ENCODE measurements around the gene NECTIN1.

NECTIN1 gene

DNA sequence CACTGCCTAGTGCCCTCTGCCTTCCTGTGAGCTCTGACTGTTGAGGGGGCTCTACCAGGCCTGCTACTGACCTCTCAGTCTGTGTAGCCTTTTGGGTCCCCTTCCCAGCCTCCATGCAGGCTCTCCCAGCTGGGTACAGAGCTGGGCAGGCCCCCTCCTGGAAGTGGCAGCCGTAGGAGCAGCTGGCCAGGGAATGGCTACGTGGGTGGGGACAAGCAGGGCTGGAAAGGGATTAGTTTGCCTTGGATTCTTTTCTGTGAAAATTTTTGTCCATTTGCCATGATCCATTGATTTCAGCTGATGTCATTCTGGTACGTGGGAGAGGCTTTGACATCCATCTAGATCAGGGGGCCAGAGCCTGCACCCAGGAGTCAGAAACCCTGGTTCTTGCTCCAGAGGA is 23.9 kb upstream of the NECTIN1 start:
- TF ChIP-seq, protein P1, sequence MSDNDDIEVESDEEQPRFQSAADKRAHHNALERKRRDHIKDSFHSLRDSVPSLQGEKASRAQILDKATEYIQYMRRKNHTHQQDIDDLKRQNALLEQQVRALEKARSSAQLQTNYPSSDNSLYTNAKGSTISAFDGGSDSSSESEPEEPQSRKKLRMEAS (IDR thresholded peaks at IDR 0.05; ENCODE audit: low read depth, low read length): no peak
- no peak for TF ChIP-seq MYC (IDR thresholded peaks at IDR 0.05; ENCODE audit: low read depth, low read length)
- TF ChIP-seq, protein P2, sequence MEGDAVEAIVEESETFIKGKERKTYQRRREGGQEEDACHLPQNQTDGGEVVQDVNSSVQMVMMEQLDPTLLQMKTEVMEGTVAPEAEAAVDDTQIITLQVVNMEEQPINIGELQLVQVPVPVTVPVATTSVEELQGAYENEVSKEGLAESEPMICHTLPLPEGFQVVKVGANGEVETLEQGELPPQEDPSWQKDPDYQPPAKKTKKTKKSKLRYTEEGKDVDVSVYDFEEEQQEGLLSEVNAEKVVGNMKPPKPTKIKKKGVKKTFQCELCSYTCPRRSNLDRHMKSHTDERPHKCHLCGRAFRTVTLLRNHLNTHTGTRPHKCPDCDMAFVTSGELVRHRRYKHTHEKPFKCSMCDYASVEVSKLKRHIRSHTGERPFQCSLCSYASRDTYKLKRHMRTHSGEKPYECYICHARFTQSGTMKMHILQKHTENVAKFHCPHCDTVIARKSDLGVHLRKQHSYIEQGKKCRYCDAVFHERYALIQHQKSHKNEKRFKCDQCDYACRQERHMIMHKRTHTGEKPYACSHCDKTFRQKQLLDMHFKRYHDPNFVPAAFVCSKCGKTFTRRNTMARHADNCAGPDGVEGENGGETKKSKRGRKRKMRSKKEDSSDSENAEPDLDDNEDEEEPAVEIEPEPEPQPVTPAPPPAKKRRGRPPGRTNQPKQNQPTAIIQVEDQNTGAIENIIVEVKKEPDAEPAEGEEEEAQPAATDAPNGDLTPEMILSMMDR (IDR thresholded peaks at IDR 0.05; ENCODE audit: low read depth, low read length): no peak
- TF ChIP-seq POLR2A (IDR thresholded peaks at IDR 0.05; ENCODE audit: extremely low read depth, insufficient read length): no peak
- no peak overlapping the region for H3K4me3 ChIP-seq (ENCODE audit: low read depth, low read length)
- no peak for DNase-seq (ENCODE audit: low read depth)

DNA sequence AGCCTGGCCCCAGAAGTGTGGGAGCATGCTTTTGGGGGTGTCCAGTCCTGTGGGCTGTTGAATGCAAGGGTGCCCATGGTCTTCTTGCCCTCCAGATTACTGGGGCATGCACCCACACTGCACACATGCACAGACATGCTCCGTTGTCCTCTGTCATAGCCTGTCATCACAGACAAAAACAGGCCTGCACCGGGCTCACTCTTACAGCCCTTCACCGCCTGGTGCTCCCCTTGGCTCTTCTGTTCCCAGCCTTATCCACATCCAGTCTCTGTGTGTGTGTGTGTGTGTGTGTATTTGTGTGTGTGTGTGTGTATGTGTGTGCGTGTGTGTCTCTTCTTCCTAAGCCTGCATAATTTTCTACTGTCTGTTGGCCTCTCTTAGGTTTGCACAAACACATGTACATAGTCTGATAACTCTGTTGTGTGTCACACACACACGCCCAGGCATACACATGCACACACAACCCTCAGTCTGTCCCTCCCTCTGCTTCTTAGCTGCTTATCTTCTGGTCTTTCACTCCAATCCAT is 23.4 kb upstream of the NECTIN1 start:
- no peak for DNase-seq (ENCODE audit: low read depth)
- TF ChIP-seq, protein P2 (IDR thresholded peaks at IDR 0.05; ENCODE audit: low read depth, low read length): no peak
- TF ChIP-seq, protein P1 (IDR thresholded peaks at IDR 0.05; ENCODE audit: low read depth, low read length): no peak
- TF ChIP-seq POLR2A (IDR thresholded peaks at IDR 0.05; ENCODE audit: extremely low read depth, insufficient read length) (no peak), MYC (IDR thresholded peaks at IDR 0.05; ENCODE audit: low read depth, low read length) (no peak)
- no peak overlapping the region for H3K4me3 ChIP-seq (ENCODE audit: low read depth, low read length)

DNA sequence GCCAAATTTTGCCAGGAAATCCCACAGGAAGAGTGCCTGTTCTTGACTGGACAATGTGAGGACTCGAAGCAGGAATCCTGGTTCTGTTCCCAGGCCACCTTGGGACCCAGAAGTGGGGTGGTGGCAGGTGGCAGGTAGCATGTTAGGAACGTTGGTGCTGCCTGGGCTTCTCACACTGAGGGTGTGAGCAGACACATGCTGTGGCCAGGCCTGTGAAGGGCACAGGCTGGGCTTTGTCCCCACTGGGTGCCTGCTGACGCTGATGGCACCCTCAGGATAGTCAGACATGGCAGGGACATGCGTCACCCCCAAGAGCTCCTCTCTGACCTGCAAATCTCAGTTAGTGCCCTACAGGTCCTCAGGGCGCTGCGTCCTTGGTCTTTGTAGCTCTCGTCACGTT is 21.1 kb upstream of the NECTIN1 start:
- no peak for TF ChIP-seq MYC (IDR thresholded peaks at IDR 0.05; ENCODE audit: low read depth, low read length)
- TF ChIP-seq, protein P1 (IDR thresholded peaks at IDR 0.05; ENCODE audit: low read depth, low read length): no peak
- no peak for TF ChIP-seq POLR2A (IDR thresholded peaks at IDR 0.05; ENCODE audit: extremely low read depth, insufficient read length)
- TF ChIP-seq, protein P2 (IDR thresholded peaks at IDR 0.05; ENCODE audit: low read depth, low read length): no peak
- H3K4me3 ChIP-seq (ENCODE audit: low read depth, low read length): no peak overlapping the region
- DNase-seq (ENCODE audit: low read depth): no peak

DNA sequence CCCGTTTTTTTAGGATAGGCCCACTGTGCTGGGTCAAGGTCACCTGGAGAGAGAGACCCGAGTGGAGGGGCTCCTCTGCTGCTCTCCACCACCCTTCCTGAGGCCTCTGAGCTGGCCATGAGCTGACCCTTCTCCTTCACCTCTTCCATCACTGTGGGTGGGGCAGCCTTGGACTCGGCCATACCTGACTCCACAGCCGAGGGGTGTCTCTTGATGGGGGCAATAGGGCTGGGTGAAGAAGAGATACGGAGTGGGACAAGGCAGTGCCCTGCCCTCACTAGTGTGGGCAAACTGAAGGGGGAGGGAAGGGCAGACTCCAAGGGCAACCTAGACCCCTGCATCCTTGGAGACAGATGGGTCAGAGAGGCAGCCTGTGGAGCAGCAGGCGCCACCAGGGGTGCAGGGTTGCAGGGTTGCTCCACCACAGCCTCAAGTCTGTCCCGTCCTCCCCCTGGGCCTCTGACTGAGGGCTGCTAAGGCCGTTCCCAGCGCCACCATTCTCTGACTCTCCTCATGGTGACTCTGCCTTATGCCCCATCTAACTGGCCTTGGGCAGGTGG is 20.1 kb upstream of the NECTIN1 start:
- no peak for DNase-seq (ENCODE audit: low read depth)
- H3K4me3 ChIP-seq (ENCODE audit: low read depth, low read length): no peak overlapping the region
- TF ChIP-seq, protein P2 (IDR thresholded peaks at IDR 0.05; ENCODE audit: low read depth, low read length): no peak
- TF ChIP-seq POLR2A (IDR thresholded peaks at IDR 0.05; ENCODE audit: extremely low read depth, insufficient read length) (no peak), MYC (IDR thresholded peaks at IDR 0.05; ENCODE audit: low read depth, low read length) (no peak)
- TF ChIP-seq, protein P1 (IDR thresholded peaks at IDR 0.05; ENCODE audit: low read depth, low read length): no peak

DNA sequence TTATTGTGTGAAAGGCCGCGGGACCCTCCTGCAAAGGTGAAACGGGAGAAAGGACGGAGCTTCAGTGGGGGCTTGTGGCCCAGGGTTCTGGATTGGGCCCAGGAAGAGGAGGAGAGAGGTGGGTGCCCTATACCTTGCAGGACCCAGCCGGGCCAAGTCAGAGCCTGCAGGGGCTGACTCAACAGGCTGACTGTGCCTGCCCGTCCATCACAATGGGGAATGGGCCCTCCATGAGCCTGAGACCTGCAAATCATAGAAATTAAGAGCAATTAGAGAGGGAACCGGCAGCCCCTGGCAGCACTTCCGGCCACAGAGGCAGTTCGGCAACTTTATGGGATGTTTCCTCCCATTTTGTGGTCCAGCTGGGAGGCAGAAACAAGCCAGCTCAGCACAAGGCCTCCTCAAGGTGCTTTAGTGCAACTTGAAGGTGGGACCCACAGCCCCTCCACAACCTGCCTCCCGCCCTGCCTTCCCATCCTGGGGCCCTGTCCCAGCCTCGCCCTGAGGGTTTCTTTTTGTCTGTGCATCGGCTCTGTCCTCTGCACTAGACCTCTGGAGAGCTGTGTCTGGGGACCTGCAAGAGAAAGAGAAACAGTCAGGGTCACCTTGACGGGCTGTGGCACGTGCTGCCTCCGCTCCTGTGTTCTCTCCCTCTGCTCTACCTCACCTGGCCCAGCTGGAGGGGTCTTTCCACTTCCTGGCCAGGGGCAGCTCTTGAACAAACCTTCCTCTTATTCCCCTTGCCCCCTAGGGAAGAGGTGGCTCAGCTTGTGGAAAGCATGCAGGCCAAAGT is 19.1 kb upstream of the NECTIN1 start:
- peak; percentile 69 for DNase-seq (ENCODE audit: low read depth)
- TF ChIP-seq, protein P1 (IDR thresholded peaks at IDR 0.05; ENCODE audit: low read depth, low read length): no peak
- TF ChIP-seq, protein P2 (IDR thresholded peaks at IDR 0.05; ENCODE audit: low read depth, low read length): no peak
- TF ChIP-seq MYC (IDR thresholded peaks at IDR 0.05; ENCODE audit: low read depth, low read length): no peak
- TF ChIP-seq POLR2A (IDR thresholded peaks at IDR 0.05; ENCODE audit: extremely low read depth, insufficient read length): no peak
- no peak overlapping the region for H3K4me3 ChIP-seq (ENCODE audit: low read depth, low read length)
